Loucy (cell line): ENCODE results near the gene BBIP1.
A peak's percentile ranks its signal among the peaks of the same experiment; 100 is the strongest.

Experiments
- H2AFZ ChIP-seq: fragments of 200-600 bp; sonication (generic); 2 replicates; pipeline ENCODE4 v1.6.0; 2016; ENCODE audit warnings: antibody characterized with exemption, mild to moderate bottlenecking, low read length, moderate library complexity
- H3F3A ChIP-seq: fragments of 200-600 bp; 2 replicates; pipeline ENCODE4 v1.6.0; 2016; ENCODE audit warnings: antibody characterized with exemption, low read depth, mild to moderate bottlenecking
- H3K27me3 ChIP-seq: fragments of 200-600 bp; sonication (generic); 2 replicates; pipeline ENCODE4 v1.6.1; 2014; ENCODE audit warnings: low read length, mild to moderate bottlenecking; ENCODE audit not compliant: insufficient read depth, poor library complexity, severe bottlenecking
- H3K36me3 ChIP-seq: fragments of 200-600 bp; sonication (generic); 2 replicates; pipeline ENCODE4 v1.6.1; 2016; ENCODE audit warnings: low read length; ENCODE audit not compliant: insufficient read depth
- H3K4me1 ChIP-seq: fragments of 200-600 bp; sonication (generic); 2 replicates; pipeline ENCODE4 v1.5.1; 2014; ENCODE audit warnings: low read length, mild to moderate bottlenecking; ENCODE audit not compliant: insufficient read depth, poor library complexity, severe bottlenecking
- H3K4me2 ChIP-seq: fragments of 200-600 bp; sonication (generic); 2 replicates; pipeline ENCODE4 v1.6.0; 2014; ENCODE audit warnings: antibody characterized with exemption, low read length, low read depth, mild to moderate bottlenecking; ENCODE audit not compliant: poor library complexity, severe bottlenecking
- H3K4me3 ChIP-seq: fragments of 200-600 bp; sonication (generic); 2 replicates; pipeline ENCODE4 v1.5.1; 2014; ENCODE audit warnings: low read length, mild to moderate bottlenecking, mixed read lengths; ENCODE audit not compliant: poor library complexity, severe bottlenecking
- H3K79me2 ChIP-seq: fragments of 200-600 bp; sonication (generic); 2 replicates; pipeline ENCODE4 v1.6.1; 2014; ENCODE audit warnings: low read length; ENCODE audit not compliant: insufficient read depth
- H3K9ac ChIP-seq: fragments of 200-600 bp; sonication (generic); 2 replicates; pipeline ENCODE4 v1.6.0; 2014; ENCODE audit warnings: mild to moderate bottlenecking, low read depth, low read length, moderate library complexity; ENCODE audit not compliant: poor library complexity, severe bottlenecking
- H3K9me2 ChIP-seq: fragments of 200-600 bp; sonication (generic); replicated peaks from 2 replicates; pipeline ENCODE4 v1.6.1; 2016; ENCODE audit warnings: low read depth, low read length, mixed read lengths
- H3K9me3 ChIP-seq: fragments of 200-600 bp; sonication (generic); 2 replicates; pipeline ENCODE4 v1.6.1; 2014; ENCODE audit warnings: mild to moderate bottlenecking, antibody characterized with exemption, low read length, low read depth; ENCODE audit not compliant: insufficient read depth
- H4K20me1 ChIP-seq: fragments of 200-600 bp; sonication (generic); 2 replicates; pipeline ENCODE4 v1.6.0; 2014; ENCODE audit warnings: antibody characterized with exemption, low read length, mild to moderate bottlenecking; ENCODE audit not compliant: insufficient read depth, poor library complexity, severe bottlenecking
- CTCF ChIP-seq: fragments of 200-600 bp; sonication (generic); conservative IDR thresholded peaks from 2 replicates; pipeline ENCODE4 v1.5.1; 2014; ENCODE audit warnings: mild to moderate bottlenecking, antibody characterized with exemption, low read length
- EZH2phosphoT487 ChIP-seq: fragments of 200-600 bp; IDR thresholded peaks from 2 replicates; pipeline ENCODE4 v1.6.1; 2018; ENCODE audit warnings: antibody characterized with exemption, mild to moderate bottlenecking, moderate library complexity, borderline replicate concordance

BBIP1 gene

DNA sequence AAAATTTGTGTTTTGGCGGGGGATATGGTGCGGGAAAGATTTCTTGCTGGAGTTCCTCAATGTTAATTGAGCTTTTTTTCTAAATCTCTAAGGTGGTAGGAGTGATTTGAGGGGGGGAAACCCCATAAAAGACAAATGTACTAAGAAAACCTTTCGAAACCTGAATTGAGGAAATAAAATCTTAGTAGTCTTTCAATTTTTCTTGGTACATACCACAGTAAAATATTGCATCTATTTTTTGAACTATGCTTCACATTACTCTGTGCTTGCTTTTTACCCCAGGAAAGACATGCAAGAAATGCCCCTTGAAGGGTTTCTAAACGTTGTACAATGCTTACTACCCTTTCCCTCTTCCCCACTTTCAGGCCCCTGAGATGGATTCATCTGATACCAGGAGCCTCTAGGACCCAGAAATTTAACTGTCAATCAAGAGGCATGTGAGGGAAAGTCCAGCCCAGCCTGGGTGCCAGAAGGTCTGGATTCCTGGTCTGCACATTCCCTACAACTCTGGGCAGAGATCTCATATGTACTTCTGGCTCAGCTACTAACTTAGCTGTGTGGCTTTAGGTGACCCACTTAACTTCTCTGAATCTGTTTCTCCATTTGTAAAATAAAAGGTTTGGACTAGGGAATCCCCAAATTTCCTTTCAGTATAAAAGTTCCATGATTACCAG is 53.0 kb downstream of the BBIP1 start:
- H3F3A ChIP-seq = no peaks in the 10 kb centered on the region
- no peak overlapping the region for H3K4me3 ChIP-seq
- no peaks in the 10 kb centered on the region for H3K27me3 ChIP-seq
- H3K9me3 ChIP-seq = no peaks in the 10 kb centered on the region
- H3K9me2 ChIP-seq = no peaks in the 10 kb centered on the region
- no peak overlapping the region for H2AFZ ChIP-seq
- H3K4me2 ChIP-seq = peak overlapping the region; percentile 35
- TF ChIP-seq EZH2phosphoT487 = no peak
- H3K4me1 ChIP-seq = peaks cover 89% of the 10 kb centered on the region
- H3K79me2 ChIP-seq = peaks cover 16% of the 10 kb centered on the region
- H3K9ac ChIP-seq = no peak overlapping the region
- no peaks in the 10 kb centered on the region for H3K36me3 ChIP-seq
- no peaks in the 10 kb centered on the region for H4K20me1 ChIP-seq

DNA sequence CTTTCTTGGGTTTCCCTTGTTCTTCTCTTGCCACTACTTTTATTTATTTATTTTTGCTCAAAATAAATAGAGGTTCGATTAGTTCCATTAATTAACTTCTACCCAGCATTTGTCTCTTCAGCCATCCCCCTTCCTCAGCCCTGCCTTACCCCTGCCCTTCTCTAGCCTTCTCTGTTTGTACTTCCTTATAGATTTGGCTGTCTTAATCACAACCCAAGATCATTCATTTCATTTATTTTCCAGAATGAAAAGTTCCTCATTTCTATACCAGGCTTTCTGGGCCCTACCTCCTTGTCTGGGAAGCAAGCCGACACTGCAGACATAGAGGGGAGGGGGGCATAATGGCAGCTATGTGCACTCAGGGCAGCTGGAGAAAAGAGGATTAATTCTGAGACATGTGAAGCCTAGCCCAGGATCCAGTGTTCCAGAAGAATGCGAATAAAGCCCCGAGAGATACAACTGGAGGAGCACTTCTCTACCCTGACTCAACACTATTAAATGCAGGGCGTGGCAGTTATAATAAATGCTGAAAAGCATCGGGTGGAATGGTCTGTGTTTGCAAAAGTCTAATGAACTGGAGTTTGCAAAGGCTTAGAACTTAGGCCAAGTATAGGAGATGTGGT is 53.7 kb downstream of the BBIP1 start:
- Histone ChIP-seq H3K9me3 (no peaks in the 10 kb centered on the region), H2AFZ (no peak overlapping the region), H3K79me2 (peaks cover 9% of the 10 kb centered on the region), H3K9ac (no peak overlapping the region), H3K36me3 (no peaks in the 10 kb centered on the region), H4K20me1 (no peaks in the 10 kb centered on the region), H3K9me2 (no peaks in the 10 kb centered on the region), H3K4me2 (no peak overlapping the region), H3K4me1 (peaks cover 89% of the 10 kb centered on the region), H3K4me3 (no peak overlapping the region), H3F3A (no peaks in the 10 kb centered on the region), H3K27me3 (no peaks in the 10 kb centered on the region)
- no peak for TF ChIP-seq CTCF
- no peak for TF ChIP-seq EZH2phosphoT487

- Histone ChIP-seq H2AFZ (peak overlapping the region; percentile 69), H3K9ac (no peak overlapping the region), H3K9me2 (no peaks in the 10 kb centered on the region), H4K20me1 (no peaks in the 10 kb centered on the region), H3K27me3 (no peaks in the 10 kb centered on the region), H3K4me1 (peaks cover 89% of the 10 kb centered on the region), H3K79me2 (peaks cover 3% of the 10 kb centered on the region; the same call in 1 of the 2 replicates), H3K36me3 (no peaks in the 10 kb centered on the region), H3F3A (no peaks in the 10 kb centered on the region), H3K4me2 (peak overlapping the region; percentile 15), H3K9me3 (no peaks in the 10 kb centered on the region), H3K4me3 (no peak overlapping the region)
- TF ChIP-seq EZH2phosphoT487 (no peak), CTCF (no peak)
Measured at GRCh38 chr10:110864662-110865140, 54.3 kb downstream of the BBIP1 start.
